ENCODE measurements around the gene CCDC78. TPM values are rescaled to one million over a fixed set of nuclear protein-coding genes. Genes with fewer than 3 reads are reported as not detected.

Gene CCDC78
- total and polyA plus RNA-seq, 2 of the 13 experiments (the other 11 are each of a cell fraction or from before 2014, with no cell fraction given), result 0.53 to 1.5 TPM

DNA sequence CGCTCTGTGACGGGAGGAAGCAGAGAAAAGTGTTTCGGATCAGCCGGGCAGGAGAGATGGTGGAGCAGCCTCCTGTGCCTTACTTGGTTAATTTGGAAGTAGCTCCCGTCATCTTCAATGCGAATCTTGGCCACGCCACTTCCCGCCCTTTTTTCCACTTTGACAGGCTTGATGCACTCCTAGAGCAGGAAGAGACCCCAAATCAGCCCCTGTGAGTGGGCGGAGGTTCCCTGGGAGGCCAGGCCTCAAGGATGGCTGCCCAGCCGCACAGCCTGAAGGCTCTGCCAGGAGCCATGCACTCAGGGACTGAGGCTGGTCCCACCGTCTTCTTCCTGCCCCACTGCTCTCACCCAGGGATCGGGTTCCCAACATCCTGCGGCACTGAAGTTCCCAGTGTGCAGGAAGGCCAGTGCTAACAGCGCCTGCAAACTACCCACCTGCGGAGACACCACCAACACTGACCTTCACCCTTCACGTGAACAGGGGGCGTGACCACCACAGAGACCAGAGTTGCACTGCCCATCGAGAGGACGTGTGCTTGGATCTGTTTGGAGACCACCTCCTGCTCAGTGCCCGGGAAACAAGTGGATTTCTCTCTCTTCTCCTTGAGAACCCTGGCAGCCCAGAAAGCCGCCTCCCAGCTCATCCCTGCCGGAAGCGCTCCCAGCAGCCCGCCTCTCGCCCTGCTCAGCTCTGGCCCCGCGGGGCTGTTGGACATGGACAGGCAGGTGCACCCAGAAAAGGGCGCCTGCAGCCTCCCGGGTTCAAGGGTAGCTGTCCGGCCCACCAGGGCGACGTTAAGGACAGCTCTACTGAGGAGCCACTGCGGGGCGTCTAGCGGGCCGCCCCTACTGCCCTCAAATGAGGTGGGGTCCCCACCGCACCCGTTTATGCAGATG, 13.6 kb upstream of the CCDC78 start (continued):
- no peak for TF ChIP-seq ZNF839 (CRISPR knock-in tag; IDR thresholded peaks at IDR 0.05; ENCODE audit: borderline replicate concordance)
- no peak for TF ChIP-seq FOXM1 (CRISPR knock-in tag; IDR thresholded peaks at IDR 0.05)
- TF ChIP-seq, protein P1, sequence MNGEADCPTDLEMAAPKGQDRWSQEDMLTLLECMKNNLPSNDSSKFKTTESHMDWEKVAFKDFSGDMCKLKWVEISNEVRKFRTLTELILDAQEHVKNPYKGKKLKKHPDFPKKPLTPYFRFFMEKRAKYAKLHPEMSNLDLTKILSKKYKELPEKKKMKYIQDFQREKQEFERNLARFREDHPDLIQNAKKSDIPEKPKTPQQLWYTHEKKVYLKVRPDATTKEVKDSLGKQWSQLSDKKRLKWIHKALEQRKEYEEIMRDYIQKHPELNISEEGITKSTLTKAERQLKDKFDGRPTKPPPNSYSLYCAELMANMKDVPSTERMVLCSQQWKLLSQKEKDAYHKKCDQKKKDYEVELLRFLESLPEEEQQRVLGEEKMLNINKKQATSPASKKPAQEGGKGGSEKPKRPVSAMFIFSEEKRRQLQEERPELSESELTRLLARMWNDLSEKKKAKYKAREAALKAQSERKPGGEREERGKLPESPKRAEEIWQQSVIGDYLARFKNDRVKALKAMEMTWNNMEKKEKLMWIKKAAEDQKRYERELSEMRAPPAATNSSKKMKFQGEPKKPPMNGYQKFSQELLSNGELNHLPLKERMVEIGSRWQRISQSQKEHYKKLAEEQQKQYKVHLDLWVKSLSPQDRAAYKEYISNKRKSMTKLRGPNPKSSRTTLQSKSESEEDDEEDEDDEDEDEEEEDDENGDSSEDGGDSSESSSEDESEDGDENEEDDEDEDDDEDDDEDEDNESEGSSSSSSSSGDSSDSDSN (CRISPR knock-in tag; IDR thresholded peaks at IDR 0.05), result no peak; the same call in 1 of the 2 replicates
- TF ChIP-seq ZNF574 (CRISPR knock-in tag; IDR thresholded peaks at IDR 0.05), result no peak
- no peak for TF ChIP-seq ARNT2 (CRISPR knock-in tag; IDR thresholded peaks at IDR 0.05; ENCODE audit: low read depth)
- TF ChIP-seq, protein P2, sequence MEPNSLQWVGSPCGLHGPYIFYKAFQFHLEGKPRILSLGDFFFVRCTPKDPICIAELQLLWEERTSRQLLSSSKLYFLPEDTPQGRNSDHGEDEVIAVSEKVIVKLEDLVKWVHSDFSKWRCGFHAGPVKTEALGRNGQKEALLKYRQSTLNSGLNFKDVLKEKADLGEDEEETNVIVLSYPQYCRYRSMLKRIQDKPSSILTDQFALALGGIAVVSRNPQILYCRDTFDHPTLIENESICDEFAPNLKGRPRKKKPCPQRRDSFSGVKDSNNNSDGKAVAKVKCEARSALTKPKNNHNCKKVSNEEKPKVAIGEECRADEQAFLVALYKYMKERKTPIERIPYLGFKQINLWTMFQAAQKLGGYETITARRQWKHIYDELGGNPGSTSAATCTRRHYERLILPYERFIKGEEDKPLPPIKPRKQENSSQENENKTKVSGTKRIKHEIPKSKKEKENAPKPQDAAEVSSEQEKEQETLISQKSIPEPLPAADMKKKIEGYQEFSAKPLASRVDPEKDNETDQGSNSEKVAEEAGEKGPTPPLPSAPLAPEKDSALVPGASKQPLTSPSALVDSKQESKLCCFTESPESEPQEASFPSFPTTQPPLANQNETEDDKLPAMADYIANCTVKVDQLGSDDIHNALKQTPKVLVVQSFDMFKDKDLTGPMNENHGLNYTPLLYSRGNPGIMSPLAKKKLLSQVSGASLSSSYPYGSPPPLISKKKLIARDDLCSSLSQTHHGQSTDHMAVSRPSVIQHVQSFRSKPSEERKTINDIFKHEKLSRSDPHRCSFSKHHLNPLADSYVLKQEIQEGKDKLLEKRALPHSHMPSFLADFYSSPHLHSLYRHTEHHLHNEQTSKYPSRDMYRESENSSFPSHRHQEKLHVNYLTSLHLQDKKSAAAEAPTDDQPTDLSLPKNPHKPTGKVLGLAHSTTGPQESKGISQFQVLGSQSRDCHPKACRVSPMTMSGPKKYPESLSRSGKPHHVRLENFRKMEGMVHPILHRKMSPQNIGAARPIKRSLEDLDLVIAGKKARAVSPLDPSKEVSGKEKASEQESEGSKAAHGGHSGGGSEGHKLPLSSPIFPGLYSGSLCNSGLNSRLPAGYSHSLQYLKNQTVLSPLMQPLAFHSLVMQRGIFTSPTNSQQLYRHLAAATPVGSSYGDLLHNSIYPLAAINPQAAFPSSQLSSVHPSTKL (CRISPR knock-in tag; IDR thresholded peaks at IDR 0.05), result no peak
- TF ChIP-seq ZNF607 (CRISPR knock-in tag; IDR thresholded peaks at IDR 0.05; ENCODE audit: borderline replicate concordance), result peak; percentile 52; the same call in 1 of the 2 replicates
- no peak for TF ChIP-seq ETV5 (CRISPR knock-in tag; IDR thresholded peaks at IDR 0.05; ENCODE audit: borderline replicate concordance)
- no peak for TF ChIP-seq ZNF691 (CRISPR knock-in tag; IDR thresholded peaks at IDR 0.05; ENCODE audit: borderline replicate concordance, low read depth)
- TF ChIP-seq GZF1 (CRISPR knock-in tag; IDR thresholded peaks at IDR 0.05), result 0 out of 2 replicates have a peak, but pooled peaks have one; percentile 11
- no peak for TF ChIP-seq DPF2 (CRISPR knock-in tag; IDR thresholded peaks at IDR 0.05; ENCODE audit: borderline replicate concordance, low read depth)
- no peak for TF ChIP-seq ATRX (CRISPR knock-in tag; IDR thresholded peaks at IDR 0.05; ENCODE audit: borderline replicate concordance)
- no peak for TF ChIP-seq KDM2A (CRISPR knock-in tag; IDR thresholded peaks at IDR 0.05; ENCODE audit: borderline replicate concordance, low read depth)
- no peak for TF ChIP-seq ZNF782 (CRISPR knock-in tag; IDR thresholded peaks at IDR 0.05; ENCODE audit: borderline replicate concordance)
- TF ChIP-seq DMTF1 (CRISPR knock-in tag; IDR thresholded peaks at IDR 0.05), result no peak
